Gastroesophageal sphincter (tissue), 4 donors: ENCODE data around the gene CSNK1G1. TPM values are rescaled to one million over a fixed set of nuclear protein-coding genes. Genes with fewer than 3 reads are reported as not detected.

Source experiments
- ATAC-seq: fragments of 150-250 bp; one replicate; pipeline ENCODE4 v1.9.1; 2016; ENCODE audit warnings: mild to moderate bottlenecking, moderate library complexity
- H3K27ac ChIP-seq, 4 donors: fragments of 200-600 bp; sonication (generic) in 3 of 4; 1 replicate in 3 of 4; 2 replicates in 1 of 4; pipeline ENCODE4 v1.5.1; 2016 to 2019
- H3K27me3 ChIP-seq: fragments of 200-600 bp; sonication (generic); one replicate; pipeline ENCODE4 v1.5.1; 2019
- H3K36me3 ChIP-seq, 2 donors: fragments of 200-600 bp; sonication (generic); one replicate each; pipeline ENCODE4 v1.5.1; 2019; ENCODE audit warnings: control low read depth in 1 of 2
- H3K4me1 ChIP-seq, 3 donors: fragments of 200-600 bp; sonication (generic); 1 replicate in 2 of 3; 2 replicates in 1 of 3; pipeline ENCODE4 v1.5.1; 2016 to 2019; ENCODE audit warnings: control low read depth in 2 of 3
- H3K4me3 ChIP-seq, 2 donors: fragments of 200-600 bp; sonication (generic); one replicate each; pipeline ENCODE4 v1.5.1; 2019; ENCODE audit warnings: mild to moderate bottlenecking in 1 of 2, moderate library complexity in 1 of 2
- H3K9me3 ChIP-seq, 3 donors: fragments of 200-600 bp; sonication (generic); one replicate each; pipeline ENCODE4 v1.5.1; 2017 to 2019; ENCODE audit warnings: control low read depth in 2 of 3
- EP300 ChIP-seq: sonication (generic); formaldehyde crosslinking; IDR thresholded peaks from one replicate; pipeline ENCODE4 v1.6.1; 2017; ENCODE audit warnings: antibody characterized with exemption, mild to moderate bottlenecking
- POLR2A ChIP-seq, 2 donors: fragments of 450-650 bp; IDR thresholded peaks; one replicate each; pipeline ENCODE4 v1.6.1; 2017; ENCODE audit warnings: antibody characterized with exemption in 2 of 2, mild to moderate bottlenecking in 2 of 2, moderate library complexity in 1 of 2
- POLR2AphosphoS5 ChIP-seq: sonication (generic); formaldehyde crosslinking; IDR thresholded peaks from one replicate; pipeline ENCODE4 v1.6.1; 2017; ENCODE audit warnings: antibody characterized with exemption
- WGBS, 2 donors: methylation state at CpG; one replicate each; pipeline ENCODE4 v1.1.5; 2018; ENCODE audit warnings: low coverage in 1 of 2; 5-methylcytosine and 5-hydroxymethylcytosine counted together
- total RNA-seq, 4 donors: library from RNA; depleted of rRNA; stranded (reverse); fragments of >200 nt; gene quantifications; one replicate each; pipeline ENCODE4 v1.1.0, GENCODE V29; 2016
- TF ChIP-seq, protein P1 (sequence below), 4 experiments: fragments of 200-600 bp in 2 of 4; fragments of 450-650 bp in 2 of 4; sonication (generic) in 1 of 4; IDR thresholded peaks; one replicate each; pipeline ENCODE4 v1.5.1; 2017 to 2019; ENCODE audit warnings: antibody characterized with exemption in 4 of 4, mild to moderate bottlenecking in 2 of 4, moderate library complexity in 2 of 4

CSNK1G1 gene
- total RNA-seq, 4 donors from 2014 or later, result 9.2 to 67.0 (median 11.9) TPM

DNA sequence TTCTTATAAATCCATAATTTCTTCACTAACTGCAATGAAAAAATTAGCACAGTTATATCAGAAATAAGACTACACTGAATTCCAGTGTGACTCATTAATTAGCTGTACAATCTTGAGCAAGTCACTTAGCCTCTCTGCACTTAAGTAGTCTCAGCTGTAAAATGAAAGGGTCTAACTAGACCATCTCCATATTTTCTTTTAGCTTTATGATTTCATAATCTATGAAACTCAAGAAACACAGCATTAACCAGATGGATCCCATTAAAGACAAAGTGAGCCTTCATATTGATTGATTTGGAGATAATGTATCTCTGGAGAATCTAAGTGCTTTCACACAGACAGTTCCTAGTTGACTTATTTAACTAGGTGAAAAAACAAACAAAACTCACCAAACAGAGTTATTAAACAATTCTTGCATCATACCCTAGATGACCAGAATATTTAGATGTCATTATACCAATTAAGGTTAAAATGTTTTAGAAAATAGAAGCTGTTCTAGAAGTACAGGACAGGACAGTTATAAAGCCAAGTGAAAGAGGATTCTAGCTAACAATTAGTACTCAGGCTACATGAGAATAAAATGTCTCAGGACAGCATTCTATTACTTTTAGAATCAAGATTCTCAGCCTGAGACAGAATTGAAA is 11.2 kb downstream of the CSNK1G1 start:
- Histone ChIP-seq H3K4me1 (peaks cover 0 to 7% (median 0%) of the 10 kb centered on the region in 3 donors), H3K4me3 (no peak overlapping the region), H3K27ac (no peak overlapping the region), H3K9me3 (no peaks in the 10 kb centered on the region), H3K36me3 (peaks cover 0 to 29% of the 10 kb centered on the region in 2 donors), H3K27me3 (no peaks in the 10 kb centered on the region)
- TF ChIP-seq, protein P1, sequence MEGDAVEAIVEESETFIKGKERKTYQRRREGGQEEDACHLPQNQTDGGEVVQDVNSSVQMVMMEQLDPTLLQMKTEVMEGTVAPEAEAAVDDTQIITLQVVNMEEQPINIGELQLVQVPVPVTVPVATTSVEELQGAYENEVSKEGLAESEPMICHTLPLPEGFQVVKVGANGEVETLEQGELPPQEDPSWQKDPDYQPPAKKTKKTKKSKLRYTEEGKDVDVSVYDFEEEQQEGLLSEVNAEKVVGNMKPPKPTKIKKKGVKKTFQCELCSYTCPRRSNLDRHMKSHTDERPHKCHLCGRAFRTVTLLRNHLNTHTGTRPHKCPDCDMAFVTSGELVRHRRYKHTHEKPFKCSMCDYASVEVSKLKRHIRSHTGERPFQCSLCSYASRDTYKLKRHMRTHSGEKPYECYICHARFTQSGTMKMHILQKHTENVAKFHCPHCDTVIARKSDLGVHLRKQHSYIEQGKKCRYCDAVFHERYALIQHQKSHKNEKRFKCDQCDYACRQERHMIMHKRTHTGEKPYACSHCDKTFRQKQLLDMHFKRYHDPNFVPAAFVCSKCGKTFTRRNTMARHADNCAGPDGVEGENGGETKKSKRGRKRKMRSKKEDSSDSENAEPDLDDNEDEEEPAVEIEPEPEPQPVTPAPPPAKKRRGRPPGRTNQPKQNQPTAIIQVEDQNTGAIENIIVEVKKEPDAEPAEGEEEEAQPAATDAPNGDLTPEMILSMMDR (IDR thresholded peaks at IDR 0.05), result no peak
- TF ChIP-seq POLR2AphosphoS5 (no peak), POLR2A (IDR thresholded peaks at IDR 0.05) (no peak), EP300 (no peak)
- ATAC-seq, result no peak

DNA sequence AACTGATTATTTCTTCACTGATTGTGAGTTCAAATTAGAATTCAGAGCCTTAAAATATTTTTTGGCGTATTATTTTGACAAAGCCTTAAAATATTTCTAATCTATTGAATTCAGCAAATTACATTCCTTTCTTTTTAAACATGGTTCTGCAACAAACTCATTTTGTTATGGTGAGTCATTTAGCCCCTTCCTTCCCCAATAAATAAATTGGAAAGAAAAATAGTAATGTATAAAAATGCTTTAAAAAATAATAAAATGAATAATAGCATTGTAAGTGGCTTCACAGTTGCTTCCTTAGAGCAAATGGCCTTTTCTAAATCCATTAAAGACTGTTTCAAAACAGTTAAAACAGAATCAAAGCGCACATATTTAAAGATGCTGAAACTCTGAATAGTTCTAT is 12.1 kb downstream of the CSNK1G1 start:
- WGBS, 2 donors, result 65 to 67% methylated on average over 2 of the region's 2 CpGs
- H3K27ac ChIP-seq, result no peak overlapping the region
- H3K4me1 ChIP-seq, result peaks cover 0 to 7% (median 0%) of the 10 kb centered on the region in 3 donors
- no peak for ATAC-seq
- no peak overlapping the region for H3K4me3 ChIP-seq
- no peaks in the 10 kb centered on the region for H3K9me3 ChIP-seq
- TF ChIP-seq, protein P1 (IDR thresholded peaks at IDR 0.05), result no peak
- peaks cover 0 to 33% of the 10 kb centered on the region in 2 donors for H3K36me3 ChIP-seq
- no peaks in the 10 kb centered on the region for H3K27me3 ChIP-seq

DNA sequence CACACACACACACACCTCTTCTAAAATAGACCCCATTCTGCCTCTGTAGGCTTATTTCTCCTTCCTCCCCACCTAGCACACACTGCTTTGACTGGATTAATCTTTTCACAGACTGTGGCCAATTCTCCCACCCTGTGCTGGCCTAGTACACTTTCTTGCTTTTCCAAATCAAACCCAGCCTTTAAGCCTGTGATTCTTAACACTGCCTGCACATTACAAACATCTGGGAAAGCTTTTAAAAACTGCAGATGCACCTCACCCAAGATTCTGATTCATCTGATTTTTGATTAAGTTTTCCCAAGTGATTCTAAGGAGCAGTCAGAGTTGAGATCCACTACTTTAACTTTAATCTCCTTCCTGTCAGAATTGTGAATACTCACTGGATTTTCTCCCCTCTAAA is 12.8 kb downstream of the CSNK1G1 start:
- H3K27ac ChIP-seq, result no peak overlapping the region
- no peak for ATAC-seq

DNA sequence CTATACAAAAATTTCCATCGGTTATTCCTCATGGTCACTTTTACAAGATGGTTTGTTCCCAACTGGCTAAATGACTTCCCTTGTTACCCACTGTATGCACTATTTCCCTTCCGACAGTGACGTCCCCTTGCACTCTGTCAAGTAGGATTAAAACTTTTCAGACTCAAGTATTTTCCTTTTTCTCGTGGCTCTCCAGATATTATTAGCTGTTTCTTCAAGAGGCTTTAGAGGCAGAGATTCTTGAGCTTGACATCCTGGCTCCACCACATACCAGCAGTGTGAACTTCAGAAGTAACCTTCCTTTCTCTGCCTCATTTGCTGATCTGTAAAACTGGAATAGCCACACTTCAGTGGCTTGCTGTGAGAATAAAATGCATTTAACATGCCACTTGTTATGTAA is 14.0 kb downstream of the CSNK1G1 start:
- H3K9me3 ChIP-seq, result no peaks in the 10 kb centered on the region
- no peak for ATAC-seq
- 86 to 88% methylated on average over 3 to 4 of the region's 4 CpGs for WGBS, 2 donors

More for the DNA sequence above, 12.8 kb downstream of the CSNK1G1 start:
- H3K4me1 ChIP-seq, result peaks cover 0 to 7% (median 0%) of the 10 kb centered on the region in 3 donors
- peaks cover 0 to 28% of the 10 kb centered on the region in 2 donors for H3K36me3 ChIP-seq
- TF ChIP-seq POLR2AphosphoS5 (no peak), POLR2A (IDR thresholded peaks at IDR 0.05) (no peak), EP300 (no peak)
- TF ChIP-seq, protein P1 (IDR thresholded peaks at IDR 0.05), result no peak
- H3K27me3 ChIP-seq, result no peaks in the 10 kb centered on the region
- no peaks in the 10 kb centered on the region for H3K9me3 ChIP-seq
- H3K4me3 ChIP-seq, result no peak overlapping the region

DNA sequence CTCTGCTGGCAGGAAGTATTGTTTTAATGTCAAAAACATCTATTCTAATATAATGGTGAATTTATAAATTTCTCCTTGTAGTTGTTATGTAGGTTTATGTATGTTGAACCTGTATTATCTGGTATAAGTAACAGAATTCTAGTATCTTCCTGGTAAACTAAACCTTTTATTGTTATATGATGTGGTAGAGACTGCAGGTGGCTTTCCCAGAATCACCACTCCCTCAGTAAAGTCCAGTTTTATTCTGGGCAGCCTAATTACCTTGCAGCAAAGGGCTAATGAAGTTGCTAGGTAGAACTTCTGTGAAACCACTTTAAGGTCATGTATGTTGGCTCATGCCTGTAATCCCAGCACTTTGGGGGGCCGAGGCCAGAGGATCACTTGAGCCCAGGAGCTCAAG is 15.6 kb downstream of the CSNK1G1 start:
- Histone ChIP-seq H3K4me1 (peaks cover 0 to 7% (median 0%) of the 10 kb centered on the region in 3 donors), H3K9me3 (no peaks in the 10 kb centered on the region), H3K36me3 (peaks cover 0 to 16% of the 10 kb centered on the region in 2 donors), H3K4me3 (no peak overlapping the region), H3K27me3 (no peaks in the 10 kb centered on the region), H3K27ac (no peak overlapping the region)
- no peak for ATAC-seq
- TF ChIP-seq POLR2A (IDR thresholded peaks at IDR 0.05) (no peak), POLR2AphosphoS5 (no peak), EP300 (no peak)
- TF ChIP-seq, protein P1 (IDR thresholded peaks at IDR 0.05), result no peak
- WGBS, 2 donors, result 100% methylated on average over 1 of the region's 1 CpG; no CpG with 5 or more reads in 1 of the 2 donors

More for the DNA sequence above, 14.0 kb downstream of the CSNK1G1 start:
- no peak overlapping the region for H3K4me3 ChIP-seq
- H3K36me3 ChIP-seq, result peaks cover 0 to 16% of the 10 kb centered on the region in 2 donors
- TF ChIP-seq POLR2AphosphoS5 (no peak), EP300 (no peak), POLR2A (IDR thresholded peaks at IDR 0.05) (no peak)
- TF ChIP-seq, protein P1 (IDR thresholded peaks at IDR 0.05), result no peak
- H3K4me1 ChIP-seq, result peaks cover 0 to 7% (median 0%) of the 10 kb centered on the region in 3 donors
- no peak overlapping the region for H3K27ac ChIP-seq
- H3K27me3 ChIP-seq, result no peaks in the 10 kb centered on the region
